Stimulated activated CD4-positive, alpha-beta T cell treated with anti-CD3 and anti-CD28 coated beads, Interleukin-4, amount 100 ng/mL, for 4 hours (primary cell): ENCODE data around the gene LRP5.

Experiments
- DNase-seq, 2 experiments: peaks; one replicate each; pipeline ENCODE4 v3.0.0-alpha.2; 2020

The LRP5 gene

GRCh38 chr11:68372114-68372513 lies 59.7 kb downstream of the LRP5 start:
- DNase-seq: no peak

GRCh38 chr11:68372625-68373024 lies 60.2 kb downstream of the LRP5 start:
- DNase-seq: no peak

GRCh38 chr11:68373189-68373814 lies 60.9 kb downstream of the LRP5 start:
- no peak for DNase-seq

GRCh38 chr11:68373815-68374501 lies 61.6 kb downstream of the LRP5 start:
- DNase-seq: no peak

GRCh38 chr11:68374531-68374930 lies 62.1 kb downstream of the LRP5 start:
- DNase-seq: no peak

- DNase-seq: no peak
These were observed 62.9 kb downstream of the LRP5 start for GRCh38 chr11:68375337-68375736.

- DNase-seq: no peak
These were observed 63.4 kb downstream of the LRP5 start for GRCh38 chr11:68375766-68376165.

- no peak for DNase-seq
These were observed 65.0 kb downstream of the LRP5 start for GRCh38 chr11:68377389-68377795.

- DNase-seq: no peak
These were observed 66.8 kb downstream of the LRP5 start for GRCh38 chr11:68379206-68379605.

GRCh38 chr11:68380786-68381622 lies 68.6 kb downstream of the LRP5 start:
- DNase-seq: no peak

- no peak for DNase-seq
These were observed 69.3 kb downstream of the LRP5 start for GRCh38 chr11:68381716-68382115.

GRCh38 chr11:68382358-68382998 lies 70.1 kb downstream of the LRP5 start:
- no peak for DNase-seq

- peak; percentile 41 to 61 for DNase-seq
These were observed 71.6 kb downstream of the LRP5 start for GRCh38 chr11:68383976-68384501.

GRCh38 chr11:68384530-68385081 lies 72.2 kb downstream of the LRP5 start:
- no peak for DNase-seq

- DNase-seq: no peak
These were observed 72.7 kb downstream of the LRP5 start for GRCh38 chr11:68385128-68385527.

- DNase-seq: no peak
These were observed 74.1 kb downstream of the LRP5 start for GRCh38 chr11:68386331-68386978.

- no peak for DNase-seq
These were observed 75.4 kb downstream of the LRP5 start for GRCh38 chr11:68387840-68388239.

GRCh38 chr11:68388595-68389198 lies 76.3 kb downstream of the LRP5 start:
- DNase-seq: no peak

GRCh38 chr11:68390315-68390714 lies 77.9 kb downstream of the LRP5 start:
- no peak for DNase-seq

- no peak for DNase-seq
These were observed 80.4 kb downstream of the LRP5 start for GRCh38 chr11:68392822-68393221.

GRCh38 chr11:68396516-68396915 lies 84.1 kb downstream of the LRP5 start:
- no peak for DNase-seq

GRCh38 chr11:68397256-68397655 lies 84.9 kb downstream of the LRP5 start:
- no peak for DNase-seq
